Gastrocnemius medialis (tissue), 4 donors: Measurements from ENCODE around the gene RNF123.

Source experiments
- POLR2A ChIP-seq, 2 donors: fragments of 450-650 bp; IDR thresholded peaks; one replicate each; pipeline ENCODE4 v1.6.1; 2017; ENCODE audit warnings: antibody characterized with exemption in 2 of 2, mild to moderate bottlenecking in 2 of 2, moderate library complexity in 2 of 2
- TF ChIP-seq, protein P1 (sequence below), 5 experiments: fragments of 450-650 bp in 3 of 5; fragments of 200-600 bp in 2 of 5; sonication (generic) in 2 of 5; IDR thresholded peaks in 4 of 5; conservative IDR thresholded peaks in 1 of 5; 1 replicate in 4 of 5; 2 replicates in 1 of 5; pipeline ENCODE4 v1.5.1; 2016 to 2019; ENCODE audit warnings: antibody characterized with exemption in 5 of 5, mild to moderate bottlenecking in 3 of 5, moderate library complexity in 3 of 5

DNA sequence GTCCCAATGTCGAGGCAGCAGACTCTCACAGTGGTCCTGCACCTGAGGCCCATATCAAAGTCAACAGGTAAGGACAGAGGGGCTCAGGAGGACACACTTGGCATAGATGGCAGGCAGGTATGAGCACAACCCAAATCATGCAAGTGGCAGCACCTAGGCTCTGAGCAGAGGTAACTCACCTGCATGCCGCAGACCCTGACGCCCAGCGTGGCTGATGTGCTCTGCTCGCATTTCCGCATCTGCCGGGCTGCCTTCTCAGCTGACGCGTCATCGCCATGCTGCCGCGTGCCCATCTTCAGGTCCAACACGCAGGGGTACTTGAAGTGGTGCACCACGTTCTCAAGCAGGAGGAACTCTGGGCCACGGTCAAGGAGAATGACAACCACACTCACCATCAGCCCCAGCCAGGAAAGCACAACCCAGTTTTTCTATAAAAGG, 38.6 kb downstream of the RNF123 start:
- TF ChIP-seq, protein P1, sequence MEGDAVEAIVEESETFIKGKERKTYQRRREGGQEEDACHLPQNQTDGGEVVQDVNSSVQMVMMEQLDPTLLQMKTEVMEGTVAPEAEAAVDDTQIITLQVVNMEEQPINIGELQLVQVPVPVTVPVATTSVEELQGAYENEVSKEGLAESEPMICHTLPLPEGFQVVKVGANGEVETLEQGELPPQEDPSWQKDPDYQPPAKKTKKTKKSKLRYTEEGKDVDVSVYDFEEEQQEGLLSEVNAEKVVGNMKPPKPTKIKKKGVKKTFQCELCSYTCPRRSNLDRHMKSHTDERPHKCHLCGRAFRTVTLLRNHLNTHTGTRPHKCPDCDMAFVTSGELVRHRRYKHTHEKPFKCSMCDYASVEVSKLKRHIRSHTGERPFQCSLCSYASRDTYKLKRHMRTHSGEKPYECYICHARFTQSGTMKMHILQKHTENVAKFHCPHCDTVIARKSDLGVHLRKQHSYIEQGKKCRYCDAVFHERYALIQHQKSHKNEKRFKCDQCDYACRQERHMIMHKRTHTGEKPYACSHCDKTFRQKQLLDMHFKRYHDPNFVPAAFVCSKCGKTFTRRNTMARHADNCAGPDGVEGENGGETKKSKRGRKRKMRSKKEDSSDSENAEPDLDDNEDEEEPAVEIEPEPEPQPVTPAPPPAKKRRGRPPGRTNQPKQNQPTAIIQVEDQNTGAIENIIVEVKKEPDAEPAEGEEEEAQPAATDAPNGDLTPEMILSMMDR (IDR thresholded peaks at IDR 0.05 in 4 of 5, conservative IDR thresholded peaks at IDR 0.05 in 1 of 5) = no peak
- TF ChIP-seq POLR2A (IDR thresholded peaks at IDR 0.05) = no peak
